Measurements from ENCODE around the gene MRPL46. TPM values are rescaled to one million over a fixed set of nuclear protein-coding genes. Genes with fewer than 3 reads are reported as not detected.

Gene MRPL46
- total and polyA plus RNA-seq, 2 of the 8 experiments (the other 6 are each of a cell fraction or from before 2014, with no cell fraction given), result 17.2 to 24.5 TPM

GRCh38 chr15:88428805-88429605 lies 38.2 kb downstream of the MRPL46 start (continued):
- no peak for TF ChIP-seq EP300 (IDR thresholded peaks at IDR 0.05; ENCODE audit: borderline replicate concordance in 1 of 2, low read depth in 2 of 2, low read length in 2 of 2)
- TF ChIP-seq CHD2 (IDR thresholded peaks at IDR 0.05; ENCODE audit: low read length), result no peak
- TF ChIP-seq SIRT6 (IDR thresholded peaks at IDR 0.05; ENCODE audit: low read length), result no peak
- TF ChIP-seq SAP30 (IDR thresholded peaks at IDR 0.05; ENCODE audit: insufficient read depth, insufficient replicate concordance, low read length), result no peak
- no peak for TF ChIP-seq CHD1 (IDR thresholded peaks at IDR 0.05; ENCODE audit: low read depth, low read length)
- TF ChIP-seq KDM4A (IDR thresholded peaks at IDR 0.05; ENCODE audit: low read depth, low read length, severe bottlenecking), result no peak

Measured in H1 (cell line).